NCI-H69 (cell line): Measurements from ENCODE around the gene TAS2R16.
"Not testable (repeated sequence)": the region's sequence is repeated elsewhere in the genome, so short reads cannot be mapped to it uniquely, and the experiment has no call there.

Source experiments
- DNase-seq: peaks from one replicate; lab custom pipeline; 2025; lab: John Stamatoyannopoulos, UW

TAS2R16 gene

DNA sequence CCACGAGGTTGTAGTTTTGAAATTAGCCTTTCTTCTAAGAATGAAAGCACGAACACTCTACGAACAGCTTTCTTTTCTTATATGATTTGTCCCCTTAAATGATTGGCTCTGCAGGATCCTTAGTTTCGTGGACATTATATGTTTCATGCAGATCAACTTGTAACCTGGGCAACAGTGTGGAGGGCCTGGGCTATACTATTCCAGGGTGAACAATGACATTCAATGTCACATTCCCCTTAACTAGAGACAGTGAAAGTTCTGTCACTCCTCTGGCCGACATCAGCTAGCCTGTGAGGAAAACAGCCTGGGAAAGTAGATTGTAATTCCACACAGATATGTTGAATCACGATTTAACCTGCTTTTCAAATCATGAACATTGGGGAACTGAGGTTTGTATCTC, 23.4 kb downstream of the TAS2R16 start:
- peak; percentile 31 for DNase-seq

DNA sequence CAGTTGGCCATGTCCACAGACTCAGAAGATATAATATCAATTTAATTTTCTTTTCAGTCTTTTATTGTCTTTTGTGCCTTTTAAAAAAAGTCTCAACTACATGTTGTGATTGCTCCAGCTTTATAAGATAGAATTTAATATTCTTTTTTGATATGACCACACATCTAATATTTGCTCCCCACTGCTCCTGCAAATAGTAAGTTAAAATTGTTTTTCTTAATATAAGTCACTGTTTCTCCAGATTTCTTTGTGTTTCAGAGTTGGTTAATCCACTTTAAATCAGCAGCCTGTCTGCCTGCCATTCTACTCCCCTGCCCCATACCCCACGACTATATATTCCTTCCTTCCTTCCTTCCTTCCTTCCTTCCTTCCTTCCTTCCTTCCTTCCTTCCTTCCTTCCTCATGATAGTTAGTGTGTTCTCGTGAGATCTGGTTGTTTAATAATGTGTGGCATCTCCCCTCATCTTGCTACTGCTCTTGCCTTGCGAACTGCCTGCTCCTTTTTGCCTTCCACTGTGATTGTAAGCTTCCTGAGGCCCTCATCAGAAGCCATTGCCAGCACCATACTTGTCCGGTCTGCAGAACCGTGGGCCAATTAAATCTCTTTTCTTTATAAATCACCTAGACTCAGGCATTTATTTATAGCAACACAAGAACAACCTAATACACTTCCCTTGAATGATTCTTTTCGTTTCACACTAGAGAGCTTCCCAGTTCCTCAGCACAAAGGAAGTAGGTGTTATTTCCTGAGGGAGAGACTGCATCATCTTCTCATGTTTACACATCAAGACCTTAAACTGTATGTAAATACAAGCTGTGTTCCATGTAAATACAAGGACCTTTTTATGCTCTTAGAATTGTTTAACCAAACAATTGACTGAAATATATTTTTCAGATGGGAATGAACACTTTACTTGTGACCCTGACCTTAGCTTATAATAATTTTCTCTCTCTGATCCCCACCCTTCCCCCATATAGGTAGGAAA, 24.5 kb downstream of the TAS2R16 start:
- DNase-seq: peak; percentile 89

DNA sequence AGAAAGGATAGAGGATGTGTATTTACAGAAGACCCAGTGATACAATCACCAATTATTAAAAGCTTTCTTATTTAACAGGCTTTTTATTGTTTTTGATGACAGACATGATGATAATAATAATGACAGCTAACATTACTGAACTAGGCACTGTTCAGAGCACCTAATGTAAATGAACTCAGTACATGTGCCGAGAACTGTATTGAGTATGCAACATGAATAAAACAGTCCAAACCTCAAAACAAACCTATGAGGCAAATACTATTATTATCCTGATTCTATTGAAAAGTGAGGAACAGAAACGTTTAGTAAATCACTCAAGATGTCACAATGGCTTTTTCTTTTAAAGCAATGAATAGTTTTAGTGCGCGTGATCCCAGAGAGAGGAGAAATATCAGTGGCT, 27.1 kb downstream of the TAS2R16 start:
- no peak for DNase-seq

DNA sequence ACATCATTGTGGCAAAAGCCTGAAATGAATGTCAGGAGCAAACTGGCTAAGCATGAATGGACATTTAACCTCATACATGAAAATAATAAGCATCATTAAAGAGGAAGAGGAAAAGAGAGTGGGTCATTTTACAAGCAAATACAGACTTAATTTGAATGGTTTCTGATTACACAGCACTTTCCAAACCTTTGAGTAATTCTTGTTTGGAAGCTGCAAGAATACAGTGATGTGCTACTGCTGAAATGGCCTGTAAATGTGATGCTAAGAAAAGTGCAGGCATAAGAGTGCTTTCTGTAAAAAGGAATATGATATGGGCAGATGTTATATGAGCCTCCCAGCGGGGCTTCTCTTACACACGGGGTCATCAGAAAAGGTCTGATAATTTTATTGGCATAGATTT, 30.2 kb downstream of the TAS2R16 start:
- peak; percentile 83 for DNase-seq

DNA sequence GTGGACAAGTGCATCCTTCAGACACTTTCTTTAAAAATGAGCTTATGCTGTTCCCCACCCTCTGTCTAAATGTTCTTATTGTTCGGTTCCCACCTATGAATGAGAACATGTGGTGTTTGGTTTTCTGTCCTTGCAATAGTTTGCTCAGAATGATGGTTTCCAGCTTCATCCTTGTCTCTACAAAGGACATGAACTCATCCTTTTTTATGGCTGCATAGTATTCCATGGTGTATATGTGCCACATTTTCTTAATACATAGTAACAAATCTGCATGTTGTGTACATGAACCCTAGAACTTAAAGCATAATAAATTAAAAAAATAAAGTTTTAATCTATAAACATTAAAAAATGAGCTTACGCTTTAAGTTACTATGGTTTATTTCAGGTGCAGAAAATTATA, 41.8 kb downstream of the TAS2R16 start:
- DNase-seq: not testable (repeated sequence)

DNA sequence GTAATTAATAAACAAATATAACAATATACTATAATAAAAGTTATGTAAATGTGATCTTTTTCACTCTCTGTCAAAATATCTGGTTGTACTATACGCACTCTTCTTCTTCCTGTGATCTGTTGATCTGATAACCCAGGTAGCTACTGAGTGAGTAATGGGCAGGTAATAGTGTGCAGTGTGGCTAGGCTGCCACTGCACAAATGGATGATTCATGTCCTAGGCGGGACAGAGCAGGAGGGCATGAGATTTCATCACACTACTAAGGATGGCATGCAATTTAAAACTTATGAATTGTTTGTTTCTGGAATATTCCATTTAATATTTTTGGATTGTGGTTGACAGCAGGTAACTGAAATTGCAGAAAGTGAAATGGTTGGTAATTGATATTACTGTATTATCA, 44.5 kb downstream of the TAS2R16 start:
- DNase-seq: no peak

DNA sequence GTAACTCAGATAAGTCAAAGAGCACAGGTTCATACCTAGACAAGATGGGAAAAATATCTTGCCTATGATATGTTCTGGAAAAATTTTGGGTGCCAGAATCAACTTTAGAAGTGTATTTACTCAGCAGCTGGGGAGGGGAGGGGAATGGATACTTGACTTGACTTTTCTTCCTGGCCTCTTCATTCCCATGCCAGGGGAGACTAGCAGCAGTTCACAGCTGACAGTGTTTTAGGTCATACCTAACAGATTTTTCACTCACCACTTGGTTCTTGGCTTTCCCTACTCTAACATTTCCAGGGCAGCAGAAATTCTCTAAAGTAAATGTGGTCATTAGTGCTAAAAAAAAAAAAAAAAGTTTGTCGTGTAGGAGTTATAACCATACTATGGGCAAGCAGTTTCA, 46.3 kb downstream of the TAS2R16 start:
- no peak for DNase-seq
